ENCODE data around the gene NTM.

NTM gene

DNA sequence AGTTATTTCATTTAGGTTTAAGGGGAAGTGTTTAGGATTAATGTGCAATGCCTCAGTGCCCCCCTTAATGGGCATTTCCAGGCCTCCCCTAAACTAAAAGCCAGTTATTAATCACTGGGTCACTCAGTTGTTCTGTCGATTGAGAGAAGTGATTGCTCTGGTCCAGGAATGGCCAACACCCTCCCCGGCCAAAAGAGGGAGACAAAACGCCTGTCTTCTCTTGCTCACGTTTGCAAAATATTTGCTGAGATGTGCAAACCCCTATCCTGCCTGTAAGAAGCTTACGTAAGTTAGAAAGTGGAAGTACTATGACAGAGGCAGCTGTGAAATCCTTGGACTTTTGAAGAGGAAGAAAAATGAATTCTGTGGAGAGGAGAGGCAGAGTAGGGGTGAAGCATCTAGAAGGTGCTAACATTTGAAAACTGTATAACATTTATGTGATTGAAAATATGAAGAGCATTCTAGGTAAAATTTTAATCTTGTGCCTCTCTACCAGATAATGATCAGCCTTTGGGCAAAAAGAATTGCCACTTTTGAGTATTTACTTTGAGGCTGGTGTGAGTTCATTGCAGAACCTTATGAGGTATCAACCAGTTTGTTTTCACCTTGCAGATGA is 37.7 kb downstream of the NTM start:
- Histone ChIP-seq H3K9me3 (ENCODE audit: low read length) (no peaks in the 10 kb centered on the region), H2AFZ (ENCODE audit: low read length) (no peak overlapping the region), H3K27ac (ENCODE audit: low read depth, low read length, poor library complexity, severe bottlenecking) (no peak overlapping the region), H3K4me2 (ENCODE audit: low read length) (no peak overlapping the region), H3K9ac (ENCODE audit: low read length) (no peak overlapping the region), H3K36me3 (ENCODE audit: insufficient read depth, low read length) (no peaks in the 10 kb centered on the region), H3K9me2 (ENCODE audit: low read depth, low read length) (no peaks in the 10 kb centered on the region), H3K4me3 (ENCODE audit: low read depth, low read length, poor library complexity, severe bottlenecking) (no peak overlapping the region), H3K27me3 (ENCODE audit: insufficient read depth, low read length) (no peaks in the 10 kb centered on the region), H3F3A (ENCODE audit: insufficient read depth, low read length) (no peaks in the 10 kb centered on the region), H3K4me1 (ENCODE audit: insufficient read depth, low read length, severe bottlenecking) (no peaks in the 10 kb centered on the region), H4K20me1 (ENCODE audit: insufficient read depth, low read length) (no peaks in the 10 kb centered on the region), H3K79me2 (ENCODE audit: insufficient read depth, low read length) (no peaks in the 10 kb centered on the region)
- no peak for TF ChIP-seq EZH2 (IDR thresholded peaks at IDR 0.05; ENCODE audit: borderline replicate concordance, low read length)
- TF ChIP-seq, protein P1, sequence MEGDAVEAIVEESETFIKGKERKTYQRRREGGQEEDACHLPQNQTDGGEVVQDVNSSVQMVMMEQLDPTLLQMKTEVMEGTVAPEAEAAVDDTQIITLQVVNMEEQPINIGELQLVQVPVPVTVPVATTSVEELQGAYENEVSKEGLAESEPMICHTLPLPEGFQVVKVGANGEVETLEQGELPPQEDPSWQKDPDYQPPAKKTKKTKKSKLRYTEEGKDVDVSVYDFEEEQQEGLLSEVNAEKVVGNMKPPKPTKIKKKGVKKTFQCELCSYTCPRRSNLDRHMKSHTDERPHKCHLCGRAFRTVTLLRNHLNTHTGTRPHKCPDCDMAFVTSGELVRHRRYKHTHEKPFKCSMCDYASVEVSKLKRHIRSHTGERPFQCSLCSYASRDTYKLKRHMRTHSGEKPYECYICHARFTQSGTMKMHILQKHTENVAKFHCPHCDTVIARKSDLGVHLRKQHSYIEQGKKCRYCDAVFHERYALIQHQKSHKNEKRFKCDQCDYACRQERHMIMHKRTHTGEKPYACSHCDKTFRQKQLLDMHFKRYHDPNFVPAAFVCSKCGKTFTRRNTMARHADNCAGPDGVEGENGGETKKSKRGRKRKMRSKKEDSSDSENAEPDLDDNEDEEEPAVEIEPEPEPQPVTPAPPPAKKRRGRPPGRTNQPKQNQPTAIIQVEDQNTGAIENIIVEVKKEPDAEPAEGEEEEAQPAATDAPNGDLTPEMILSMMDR (IDR thresholded peaks at IDR 0.05; ENCODE audit: low read length): peak; percentile 53

DNA sequence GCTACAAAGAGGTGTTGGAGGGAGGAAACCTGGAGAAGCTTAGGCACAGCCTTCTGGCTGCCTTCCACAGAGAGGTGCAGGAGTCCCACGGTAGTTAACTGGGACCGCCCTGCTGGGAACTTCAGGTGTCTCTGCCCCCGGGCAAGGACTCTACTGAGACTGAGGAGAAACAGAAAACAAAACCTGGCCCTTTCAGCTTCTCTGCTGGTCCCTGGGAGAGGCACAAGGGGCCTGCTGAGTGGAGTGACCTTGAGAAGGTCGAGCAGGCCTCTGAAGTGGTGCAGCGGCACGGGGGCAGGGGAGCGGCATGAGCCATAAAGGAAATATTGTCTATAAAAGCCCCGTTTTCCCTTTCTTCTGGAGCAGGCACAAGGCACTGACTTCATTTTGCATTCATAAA is 38.9 kb downstream of the NTM start:
- Histone ChIP-seq H3K27ac (ENCODE audit: low read depth, low read length, poor library complexity, severe bottlenecking) (no peak overlapping the region), H2AFZ (ENCODE audit: low read length) (no peak overlapping the region)

DNA sequence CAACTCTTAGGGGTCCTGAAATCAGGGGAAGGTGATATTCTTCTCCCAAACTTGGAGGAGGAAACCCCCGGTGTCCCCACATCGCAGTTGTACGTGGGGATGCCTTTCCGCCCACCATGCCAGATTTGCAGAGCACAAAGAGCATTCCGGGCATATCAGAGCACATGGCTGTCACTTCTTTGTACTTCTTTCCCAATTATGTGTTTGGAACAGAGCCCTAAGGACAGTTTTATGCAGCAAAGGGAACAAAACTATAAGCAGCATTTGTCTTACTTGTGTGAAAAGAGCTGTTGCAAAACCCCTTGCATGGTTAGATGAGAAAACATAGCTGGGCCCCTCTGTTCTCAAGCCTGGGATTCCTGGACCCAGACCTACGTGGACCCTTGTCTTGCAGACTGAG is 41.2 kb downstream of the NTM start:
- no peak overlapping the region for H3K4me2 ChIP-seq (ENCODE audit: low read length)
- H4K20me1 ChIP-seq (ENCODE audit: insufficient read depth, low read length): no peaks in the 10 kb centered on the region
- H3K36me3 ChIP-seq (ENCODE audit: insufficient read depth, low read length): no peaks in the 10 kb centered on the region
- H3F3A ChIP-seq (ENCODE audit: insufficient read depth, low read length): no peaks in the 10 kb centered on the region
- no peaks in the 10 kb centered on the region for H3K9me3 ChIP-seq (ENCODE audit: low read length)
- no peaks in the 10 kb centered on the region for H3K4me1 ChIP-seq (ENCODE audit: insufficient read depth, low read length, severe bottlenecking)
- TF ChIP-seq, protein P1 (IDR thresholded peaks at IDR 0.05; ENCODE audit: low read length): no peak
- no peak for TF ChIP-seq EZH2 (IDR thresholded peaks at IDR 0.05; ENCODE audit: borderline replicate concordance, low read length)
- H3K9ac ChIP-seq (ENCODE audit: low read length): no peak overlapping the region
- H3K27me3 ChIP-seq (ENCODE audit: insufficient read depth, low read length): no peaks in the 10 kb centered on the region
- H3K4me3 ChIP-seq (ENCODE audit: low read depth, low read length, poor library complexity, severe bottlenecking): no peak overlapping the region
- no peak overlapping the region for H3K27ac ChIP-seq (ENCODE audit: low read depth, low read length, poor library complexity, severe bottlenecking)
- H3K79me2 ChIP-seq (ENCODE audit: insufficient read depth, low read length): no peaks in the 10 kb centered on the region
- no peaks in the 10 kb centered on the region for H3K9me2 ChIP-seq (ENCODE audit: low read depth, low read length)
- no peak overlapping the region for H2AFZ ChIP-seq (ENCODE audit: low read length)

More for the DNA sequence above, 38.9 kb downstream of the NTM start:
- Histone ChIP-seq H3K4me2 (ENCODE audit: low read length) (no peak overlapping the region), H3F3A (ENCODE audit: insufficient read depth, low read length) (no peaks in the 10 kb centered on the region), H3K9me2 (ENCODE audit: low read depth, low read length) (no peaks in the 10 kb centered on the region), H3K9me3 (ENCODE audit: low read length) (no peaks in the 10 kb centered on the region), H3K27me3 (ENCODE audit: insufficient read depth, low read length) (no peaks in the 10 kb centered on the region), H3K4me3 (ENCODE audit: low read depth, low read length, poor library complexity, severe bottlenecking) (no peak overlapping the region), H3K79me2 (ENCODE audit: insufficient read depth, low read length) (no peaks in the 10 kb centered on the region), H3K36me3 (ENCODE audit: insufficient read depth, low read length) (no peaks in the 10 kb centered on the region), H4K20me1 (ENCODE audit: insufficient read depth, low read length) (no peaks in the 10 kb centered on the region), H3K9ac (ENCODE audit: low read length) (no peak overlapping the region), H3K4me1 (ENCODE audit: insufficient read depth, low read length, severe bottlenecking) (no peaks in the 10 kb centered on the region)
- no peak for TF ChIP-seq EZH2 (IDR thresholded peaks at IDR 0.05; ENCODE audit: borderline replicate concordance, low read length)
- TF ChIP-seq, protein P1 (IDR thresholded peaks at IDR 0.05; ENCODE audit: low read length): no peak

Measured in OCI-LY1 (cell line).